ENCODE data around the gene MYO1B. TPM values are rescaled to one million over a fixed set of nuclear protein-coding genes. Genes with fewer than 3 reads are reported as not detected.

Gene MYO1B
- total RNA-seq, 1 donor: 177 TPM

DNA sequence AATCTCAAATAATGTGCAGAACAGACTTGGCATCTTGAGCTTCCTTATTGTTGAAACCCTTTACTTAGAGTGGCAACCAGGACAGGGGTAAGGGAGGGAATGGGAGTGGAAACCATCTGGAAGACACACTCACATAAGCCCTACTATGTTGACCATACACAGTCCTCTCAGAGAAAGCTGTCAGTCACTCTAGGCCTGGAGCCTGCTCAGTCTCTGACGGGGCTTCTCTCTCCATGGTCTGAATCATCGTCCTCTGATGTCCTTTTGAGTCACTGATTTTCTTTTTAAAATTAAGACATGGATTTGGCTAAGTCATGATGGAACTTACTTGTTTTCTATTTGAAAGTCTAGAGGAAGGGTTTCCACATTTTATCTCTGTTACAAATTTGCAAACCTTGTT is 74.0 kb downstream of the MYO1B start:
- TF ChIP-seq, protein P1, sequence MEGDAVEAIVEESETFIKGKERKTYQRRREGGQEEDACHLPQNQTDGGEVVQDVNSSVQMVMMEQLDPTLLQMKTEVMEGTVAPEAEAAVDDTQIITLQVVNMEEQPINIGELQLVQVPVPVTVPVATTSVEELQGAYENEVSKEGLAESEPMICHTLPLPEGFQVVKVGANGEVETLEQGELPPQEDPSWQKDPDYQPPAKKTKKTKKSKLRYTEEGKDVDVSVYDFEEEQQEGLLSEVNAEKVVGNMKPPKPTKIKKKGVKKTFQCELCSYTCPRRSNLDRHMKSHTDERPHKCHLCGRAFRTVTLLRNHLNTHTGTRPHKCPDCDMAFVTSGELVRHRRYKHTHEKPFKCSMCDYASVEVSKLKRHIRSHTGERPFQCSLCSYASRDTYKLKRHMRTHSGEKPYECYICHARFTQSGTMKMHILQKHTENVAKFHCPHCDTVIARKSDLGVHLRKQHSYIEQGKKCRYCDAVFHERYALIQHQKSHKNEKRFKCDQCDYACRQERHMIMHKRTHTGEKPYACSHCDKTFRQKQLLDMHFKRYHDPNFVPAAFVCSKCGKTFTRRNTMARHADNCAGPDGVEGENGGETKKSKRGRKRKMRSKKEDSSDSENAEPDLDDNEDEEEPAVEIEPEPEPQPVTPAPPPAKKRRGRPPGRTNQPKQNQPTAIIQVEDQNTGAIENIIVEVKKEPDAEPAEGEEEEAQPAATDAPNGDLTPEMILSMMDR (IDR thresholded peaks at IDR 0.05; ENCODE audit: insufficient read depth, low read depth, low read length): no peak
- no peak overlapping the region for H3K4me3 ChIP-seq (ENCODE audit: low read depth, low read length)
- DNase-seq (ENCODE audit: low read depth): peak; percentile 41

DNA sequence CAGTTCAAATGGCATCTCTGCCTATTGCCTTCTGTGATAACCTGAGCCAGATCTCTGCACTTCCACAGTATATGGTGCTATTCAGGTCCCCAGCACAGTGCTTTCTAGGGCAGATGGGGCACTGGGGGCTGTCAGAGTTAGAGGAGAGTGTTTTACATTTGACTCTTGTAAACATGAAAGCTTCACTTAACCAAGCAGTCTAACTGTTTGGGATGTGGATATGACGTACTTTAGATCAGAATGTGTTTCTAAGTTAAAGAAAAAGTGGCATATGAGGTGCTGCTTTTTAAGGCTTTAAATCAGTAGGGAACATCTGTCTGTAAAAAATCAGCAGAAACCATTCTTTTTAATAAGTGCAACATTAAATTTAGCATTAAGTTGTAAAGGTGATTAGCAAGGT is 75.7 kb downstream of the MYO1B start:
- TF ChIP-seq, protein P1 (IDR thresholded peaks at IDR 0.05; ENCODE audit: insufficient read depth, low read depth, low read length): no peak
- DNase-seq (ENCODE audit: low read depth): no peak
- H3K4me3 ChIP-seq (ENCODE audit: low read depth, low read length): no peak overlapping the region

GRCh38 chr2:191321861-191322662 is 76.9 kb downstream of the MYO1B start:
- DNase-seq (ENCODE audit: low read depth): peak; percentile 54
- no peak overlapping the region for H3K4me3 ChIP-seq (ENCODE audit: low read depth, low read length)
- TF ChIP-seq, protein P1 (IDR thresholded peaks at IDR 0.05; ENCODE audit: insufficient read depth, low read depth, low read length): no peak

- no peak for DNase-seq (ENCODE audit: low read depth)
- TF ChIP-seq, protein P1 (IDR thresholded peaks at IDR 0.05; ENCODE audit: insufficient read depth, low read depth, low read length): no peak
- H3K4me3 ChIP-seq (ENCODE audit: low read depth, low read length): no peak overlapping the region
Measured at GRCh38 chr2:191322828-191323506, 77.8 kb downstream of the MYO1B start.

- DNase-seq (ENCODE audit: low read depth): no peak
- TF ChIP-seq, protein P1 (IDR thresholded peaks at IDR 0.05; ENCODE audit: insufficient read depth, low read depth, low read length): no peak
- H3K4me3 ChIP-seq (ENCODE audit: low read depth, low read length): no peak overlapping the region
Measured at GRCh38 chr2:191325651-191326365, 80.6 kb downstream of the MYO1B start.

DNA sequence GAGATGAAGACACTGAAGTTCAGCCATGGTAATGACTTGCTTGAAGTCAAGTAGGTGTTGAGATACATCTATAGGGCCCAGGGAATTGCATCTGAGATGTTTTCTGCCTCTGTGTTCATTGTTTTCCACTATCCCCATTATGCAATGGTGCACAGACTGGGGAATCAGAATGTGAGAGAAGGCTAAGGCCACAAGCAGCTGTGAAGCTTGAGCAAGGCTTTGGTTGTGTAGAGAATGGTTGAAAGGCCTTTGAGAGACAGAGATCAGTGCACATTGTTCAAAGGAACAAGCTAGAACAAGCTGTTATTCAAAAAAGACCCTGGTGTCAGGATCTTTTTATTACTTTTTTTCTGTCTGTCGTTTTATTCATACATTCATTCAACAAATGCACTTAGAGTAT is 82.3 kb downstream of the MYO1B start:
- TF ChIP-seq, protein P1 (IDR thresholded peaks at IDR 0.05; ENCODE audit: insufficient read depth, low read depth, low read length): no peak
- DNase-seq (ENCODE audit: low read depth): no peak
- no peak overlapping the region for H3K4me3 ChIP-seq (ENCODE audit: low read depth, low read length)
